Measurements from ENCODE around the gene S100A7A.

The S100A7A gene

GRCh38 chr1:153430561-153430960 is 14.2 kb downstream of the S100A7A start:
- no peak overlapping the region for H3K27ac ChIP-seq (ENCODE audit: low read depth, low read length)
- no peak overlapping the region for H3K4me3 ChIP-seq (ENCODE audit: low read length)

GRCh38 chr1:153431002-153431401 is 14.7 kb downstream of the S100A7A start:
- H3K27me3 ChIP-seq (ENCODE audit: control insufficient read depth, low read length), result no peaks in the 10 kb centered on the region; the same call in 1 of the 2 replicates
- no peaks in the 10 kb centered on the region for H4K20me1 ChIP-seq (ENCODE audit: control insufficient read depth, insufficient read depth, low read depth, low read length)

More at GRCh38 chr1:153430561-153430960, 14.2 kb downstream of the S100A7A start:
- H3K4me1 ChIP-seq (ENCODE audit: control insufficient read depth, low read length), result no peaks in the 10 kb centered on the region
- TF ChIP-seq CTCF (IDR thresholded peaks at IDR 0.05; ENCODE audit: low read depth, low read length, poor library complexity, severe bottlenecking), result no peak
- no peak for TF ChIP-seq EZH2phosphoT487 (IDR thresholded peaks at IDR 0.05; ENCODE audit: borderline replicate concordance, low read length)
- H3K4me2 ChIP-seq (ENCODE audit: low read length), result no peak overlapping the region
- no peaks in the 10 kb centered on the region; the same call in 1 of the 2 replicates for H3K27me3 ChIP-seq (ENCODE audit: control insufficient read depth, low read length)
- no peaks in the 10 kb centered on the region for H3K9me2 ChIP-seq (replicated peaks; ENCODE audit: control insufficient read depth, low read length)
- no peaks in the 10 kb centered on the region for H3K9me3 ChIP-seq (ENCODE audit: control insufficient read depth, insufficient read depth, low read length)
- no peaks in the 10 kb centered on the region for H3K36me3 ChIP-seq (ENCODE audit: control insufficient read depth, low read length)
- H3F3A ChIP-seq (ENCODE audit: control insufficient read depth, insufficient read depth), result no peaks in the 10 kb centered on the region
- H3K79me2 ChIP-seq (ENCODE audit: control insufficient read depth, low read length), result no peaks in the 10 kb centered on the region
- H4K20me1 ChIP-seq (ENCODE audit: control insufficient read depth, insufficient read depth, low read depth, low read length), result no peaks in the 10 kb centered on the region

GRCh38 chr1:153431427-153431826 is 15.1 kb downstream of the S100A7A start:
- H3K27ac ChIP-seq (ENCODE audit: low read depth, low read length), result no peak overlapping the region
- H3K27me3 ChIP-seq (ENCODE audit: control insufficient read depth, low read length), result no peaks in the 10 kb centered on the region; the same call in 1 of the 2 replicates
- no peak overlapping the region for H3K4me3 ChIP-seq (ENCODE audit: low read length)
- no peaks in the 10 kb centered on the region for H3F3A ChIP-seq (ENCODE audit: control insufficient read depth, insufficient read depth)
- no peaks in the 10 kb centered on the region for H3K79me2 ChIP-seq (ENCODE audit: control insufficient read depth, low read length)
- no peaks in the 10 kb centered on the region for H3K4me1 ChIP-seq (ENCODE audit: control insufficient read depth, low read length)
- H3K36me3 ChIP-seq (ENCODE audit: control insufficient read depth, low read length), result no peaks in the 10 kb centered on the region
- no peaks in the 10 kb centered on the region for H4K20me1 ChIP-seq (ENCODE audit: control insufficient read depth, insufficient read depth, low read depth, low read length)
- no peaks in the 10 kb centered on the region for H3K9me2 ChIP-seq (replicated peaks; ENCODE audit: control insufficient read depth, low read length)
- no peaks in the 10 kb centered on the region for H3K9me3 ChIP-seq (ENCODE audit: control insufficient read depth, insufficient read depth, low read length)
- no peak for TF ChIP-seq CTCF (IDR thresholded peaks at IDR 0.05; ENCODE audit: low read depth, low read length, poor library complexity, severe bottlenecking)
- TF ChIP-seq EZH2phosphoT487 (IDR thresholded peaks at IDR 0.05; ENCODE audit: borderline replicate concordance, low read length), result no peak
- H3K4me2 ChIP-seq (ENCODE audit: low read length), result no peak overlapping the region

More at GRCh38 chr1:153431002-153431401, 14.7 kb downstream of the S100A7A start:
- Histone ChIP-seq H3K4me3 (ENCODE audit: low read length) (no peak overlapping the region), H3K4me2 (ENCODE audit: low read length) (no peak overlapping the region), H3K4me1 (ENCODE audit: control insufficient read depth, low read length) (no peaks in the 10 kb centered on the region), H3K9me2 (replicated peaks; ENCODE audit: control insufficient read depth, low read length) (no peaks in the 10 kb centered on the region), H3K9me3 (ENCODE audit: control insufficient read depth, insufficient read depth, low read length) (no peaks in the 10 kb centered on the region), H3K36me3 (ENCODE audit: control insufficient read depth, low read length) (no peaks in the 10 kb centered on the region), H3K27ac (ENCODE audit: low read depth, low read length) (no peak overlapping the region), H3F3A (ENCODE audit: control insufficient read depth, insufficient read depth) (no peaks in the 10 kb centered on the region), H3K79me2 (ENCODE audit: control insufficient read depth, low read length) (no peaks in the 10 kb centered on the region)
- TF ChIP-seq EZH2phosphoT487 (IDR thresholded peaks at IDR 0.05; ENCODE audit: borderline replicate concordance, low read length) (no peak), CTCF (IDR thresholded peaks at IDR 0.05; ENCODE audit: low read depth, low read length, poor library complexity, severe bottlenecking) (no peak)
